Occipital lobe (tissue), 2 donors: ENCODE results near the gene FYB1. TPM values are rescaled to one million over a fixed set of nuclear protein-coding genes. Genes with fewer than 3 reads are reported as not detected.

Experiments
- DNase-seq: peaks from one replicate; lab custom pipeline; 2025; lab: John Stamatoyannopoulos, UW
- total RNA-seq: library from RNA; depleted of rRNA; stranded (reverse); fragments of >200 nt; gene quantifications from one replicate; pipeline ENCODE4 v1.2.3, GENCODE V29; 2014

The FYB1 gene
- total RNA-seq, 1 donor from 2014 or later: 1.4 TPM

DNA sequence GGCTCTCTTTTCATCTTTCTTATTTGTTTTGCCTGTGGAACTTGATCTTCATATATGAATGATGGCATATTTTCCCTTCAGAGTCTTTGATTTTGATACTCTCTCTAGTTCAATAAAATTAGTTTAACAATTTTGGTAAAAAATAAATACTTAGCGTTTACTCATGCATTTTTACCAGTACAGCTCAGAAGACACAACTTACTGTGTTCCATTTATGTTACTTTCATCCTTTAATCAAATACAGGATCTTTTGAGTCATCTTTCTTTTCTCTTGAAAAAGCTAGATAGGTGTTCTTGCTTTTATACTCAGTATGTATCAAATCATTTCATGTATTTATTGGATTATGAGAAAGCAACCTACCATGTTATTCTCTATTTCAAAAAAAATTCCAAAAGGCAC lies 98.0 kb downstream of the FYB1 start:
- DNase-seq: no peak

DNA sequence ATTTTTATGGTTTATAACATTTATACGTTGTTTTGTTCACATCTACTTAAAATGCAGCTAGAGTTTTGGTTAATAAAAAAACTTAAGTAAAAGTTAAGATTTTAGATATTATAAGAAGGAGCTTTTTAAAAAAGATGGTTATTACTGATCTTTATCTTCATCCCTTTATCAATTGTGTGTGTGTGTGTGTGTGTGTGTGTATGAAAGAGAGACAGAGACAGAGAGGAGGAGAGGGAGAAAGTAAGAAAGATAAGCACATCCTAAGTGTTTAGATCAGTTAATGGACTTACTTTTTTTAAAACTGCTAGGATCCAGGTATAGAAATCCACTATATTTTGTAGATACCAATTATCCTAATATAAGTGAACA lies 99.3 kb downstream of the FYB1 start:
- no peak for DNase-seq

DNA sequence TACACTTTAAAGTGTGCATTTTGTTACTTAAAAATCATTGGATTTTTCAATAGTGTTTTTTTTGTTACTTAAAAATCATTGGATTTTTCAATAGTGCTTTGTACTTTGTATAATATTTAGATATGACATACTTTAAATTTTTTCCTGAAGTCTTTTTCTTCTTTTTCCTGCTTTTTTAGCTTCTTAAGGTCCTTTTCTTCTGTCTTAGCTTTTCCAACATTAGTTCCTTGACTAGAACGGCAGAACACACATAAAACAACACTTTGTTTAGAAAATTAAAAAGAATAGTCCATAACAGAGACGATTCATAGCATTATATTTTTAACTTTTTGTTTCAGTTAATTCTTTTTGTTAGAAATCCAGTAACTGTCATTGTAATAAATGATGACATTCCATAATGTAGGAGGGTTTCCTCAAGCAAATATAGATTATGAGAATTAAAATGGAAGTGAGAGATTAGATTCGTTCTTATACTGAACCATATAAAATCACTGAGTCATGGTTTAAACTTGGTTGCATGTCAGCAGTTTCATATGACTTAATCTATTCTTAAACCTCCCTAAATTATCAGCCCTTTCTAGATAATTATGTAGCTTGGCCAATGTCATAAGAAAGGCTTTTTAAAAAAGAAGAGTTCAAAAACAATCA lies 99.8 kb downstream of the FYB1 start:
- no peak for DNase-seq

DNA sequence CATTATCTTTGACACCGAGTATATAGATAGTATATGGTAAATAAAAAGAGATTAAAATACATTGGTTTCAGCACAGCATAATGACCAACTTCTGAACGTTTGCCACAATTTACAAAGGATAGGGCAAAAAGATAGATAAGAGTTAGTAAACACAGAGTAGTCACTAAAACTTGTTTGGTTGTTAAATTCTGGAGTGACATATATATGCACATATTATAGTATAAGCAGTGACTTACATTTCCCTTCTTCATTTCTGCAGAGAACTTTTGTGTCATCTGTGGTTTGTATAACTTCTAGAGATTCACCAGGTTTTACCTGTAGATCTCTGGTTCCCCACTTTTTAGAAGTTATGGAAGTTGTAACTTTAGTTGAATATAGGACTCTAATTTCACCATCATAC lies 100.7 kb downstream of the FYB1 start:
- no peak for DNase-seq

DNA sequence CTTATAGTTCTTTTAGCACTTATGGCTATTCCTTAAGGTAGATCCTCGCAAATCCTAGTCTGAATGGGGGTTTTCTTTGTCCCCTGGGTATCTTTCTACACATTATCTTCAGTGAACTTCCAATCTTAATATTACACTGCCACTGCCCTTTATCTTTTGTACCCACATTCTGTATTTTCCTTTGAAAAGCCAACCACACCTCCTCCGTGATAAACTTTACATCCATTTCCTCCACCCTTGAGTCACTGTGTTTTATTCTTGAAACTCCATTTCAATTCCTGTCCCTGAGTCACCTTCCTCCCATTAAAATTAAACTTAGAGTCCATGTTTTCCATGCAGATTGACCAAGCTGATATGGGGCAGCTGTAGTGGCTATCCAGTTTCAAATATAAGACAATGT lies 102.0 kb downstream of the FYB1 start:
- no peak for DNase-seq

DNA sequence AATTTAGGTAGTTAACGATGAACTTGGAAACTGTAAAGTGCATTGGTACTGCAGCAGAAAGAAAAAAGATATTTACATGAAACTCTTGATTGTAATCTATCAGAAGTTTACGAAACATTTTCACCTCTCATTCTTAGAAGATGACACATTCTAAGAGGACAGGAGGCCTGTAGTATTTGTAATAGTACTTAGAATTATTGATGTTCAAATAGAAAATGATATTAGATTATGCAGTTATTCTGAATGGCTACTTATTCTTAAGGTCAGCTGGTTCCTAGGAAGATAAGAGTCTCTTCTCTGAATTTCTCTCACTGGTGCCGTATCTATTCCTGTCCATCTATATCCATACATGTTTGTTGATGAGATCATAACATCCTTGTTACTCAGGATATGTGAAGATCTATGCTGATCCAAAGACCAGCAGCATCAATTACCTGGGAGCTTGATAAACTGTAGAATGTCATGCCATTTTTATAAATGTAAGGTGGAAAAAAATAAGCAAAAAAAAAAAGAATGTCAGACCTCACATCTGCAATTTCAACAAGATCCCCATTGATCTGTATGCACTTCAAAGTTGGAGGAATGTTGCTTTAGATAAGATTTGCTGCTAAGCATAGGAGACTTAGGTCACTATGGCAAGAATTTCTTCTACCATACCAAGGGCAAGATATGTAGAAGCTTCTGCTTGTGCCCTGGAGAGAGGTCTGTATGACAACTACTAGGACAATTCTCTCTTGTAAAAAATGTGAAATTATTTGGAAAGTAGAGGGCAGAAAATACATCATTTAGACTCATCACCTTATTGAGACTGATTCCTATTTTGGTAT lies 102.8 kb downstream of the FYB1 start:
- DNase-seq: no peak

DNA sequence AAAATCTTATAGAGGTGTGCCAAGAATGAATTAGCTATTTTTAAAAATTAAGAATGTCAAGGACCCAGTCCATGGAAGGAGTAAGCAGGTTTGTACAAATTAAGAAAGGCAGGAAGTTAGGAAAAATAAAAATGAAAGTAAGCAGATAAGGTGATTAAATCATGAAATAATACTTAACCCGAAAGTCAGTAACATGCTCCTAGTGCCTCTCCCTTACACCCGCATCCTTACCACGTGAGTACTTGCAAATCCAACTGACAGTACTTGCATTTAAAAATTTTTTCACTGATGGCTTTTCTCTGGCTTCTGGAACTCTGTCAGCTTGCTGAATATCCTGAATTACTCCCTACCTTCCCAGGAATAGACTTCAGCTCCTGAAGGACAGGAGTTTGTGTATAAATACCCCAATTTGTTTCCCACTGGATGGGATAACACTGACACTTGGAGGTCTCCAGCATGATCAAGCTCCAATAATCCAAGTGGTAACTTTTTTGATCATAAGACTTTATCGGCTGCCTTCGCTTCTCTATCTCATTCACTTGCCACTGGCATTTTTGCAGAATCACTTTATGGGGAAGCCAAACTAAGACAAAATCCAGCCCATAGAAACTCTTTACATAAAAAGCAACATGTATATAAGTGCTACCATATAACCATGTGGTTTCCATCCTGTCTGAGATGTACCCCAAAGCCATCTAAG lies 103.6 kb downstream of the FYB1 start:
- no peak for DNase-seq

DNA sequence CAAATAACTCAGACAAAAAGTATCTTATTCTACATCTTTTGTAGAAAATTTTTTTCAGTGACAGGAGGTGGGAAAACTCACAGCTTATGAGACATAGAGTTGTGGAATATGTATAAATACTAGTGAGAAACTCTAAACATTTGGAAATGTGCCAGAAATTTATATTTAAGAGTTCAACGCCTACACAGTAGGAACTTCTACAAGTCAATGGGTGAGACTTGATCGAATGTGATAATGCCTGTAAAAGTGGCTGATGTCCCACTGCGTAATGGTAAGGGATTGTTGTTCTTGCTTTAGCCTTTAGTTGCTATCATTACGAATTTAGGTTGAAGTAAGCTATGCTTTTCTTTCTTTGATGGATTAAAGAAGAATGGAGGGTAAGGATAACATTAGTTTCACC lies 105.2 kb downstream of the FYB1 start:
- DNase-seq: no peak

DNA sequence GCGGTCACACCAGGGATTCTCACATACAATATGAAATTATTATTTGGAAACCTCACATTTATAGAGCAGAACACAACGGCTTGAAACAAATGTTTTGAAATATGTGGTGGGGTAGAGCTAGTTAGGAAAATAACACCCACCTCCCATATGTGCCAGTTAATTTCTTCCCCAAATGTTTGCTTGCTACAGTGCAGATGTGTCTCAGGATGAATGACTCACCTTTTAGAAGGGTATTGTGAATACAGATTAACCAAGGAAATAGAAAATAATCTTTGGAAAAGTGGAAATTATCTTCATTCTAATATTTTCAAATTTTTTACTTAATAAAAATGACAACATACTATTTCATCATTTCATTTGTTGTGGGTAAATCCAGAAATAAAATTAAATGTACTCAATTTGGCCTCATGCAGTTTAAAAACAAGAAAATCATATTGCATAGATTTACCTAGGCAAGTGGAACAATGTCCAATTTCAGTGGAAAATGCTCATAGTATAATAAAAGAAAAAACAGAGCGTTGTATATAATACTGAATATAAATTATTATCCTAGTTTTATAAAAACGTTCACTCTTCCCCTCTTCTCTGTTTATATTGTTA lies 105.9 kb downstream of the FYB1 start:
- no peak for DNase-seq

DNA sequence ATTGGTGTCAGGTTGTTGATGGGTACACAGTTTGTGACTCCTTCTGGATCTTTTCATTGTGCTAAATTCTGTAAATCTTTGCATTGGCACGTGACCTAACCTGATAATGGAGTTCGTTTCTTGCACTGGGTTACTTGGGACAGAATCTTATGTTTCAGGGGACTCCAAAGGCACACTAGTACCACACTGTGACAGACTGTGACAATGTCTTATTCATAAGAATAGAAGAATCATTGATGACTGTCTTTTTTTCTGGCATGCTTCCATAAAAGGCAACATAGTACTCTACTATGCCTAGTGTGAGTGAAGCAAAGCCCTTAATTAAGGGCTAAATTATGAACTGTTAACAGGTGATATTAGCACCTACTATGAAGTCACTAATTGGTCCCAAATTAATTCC lies 109.8 kb downstream of the FYB1 start:
- no peak for DNase-seq

DNA sequence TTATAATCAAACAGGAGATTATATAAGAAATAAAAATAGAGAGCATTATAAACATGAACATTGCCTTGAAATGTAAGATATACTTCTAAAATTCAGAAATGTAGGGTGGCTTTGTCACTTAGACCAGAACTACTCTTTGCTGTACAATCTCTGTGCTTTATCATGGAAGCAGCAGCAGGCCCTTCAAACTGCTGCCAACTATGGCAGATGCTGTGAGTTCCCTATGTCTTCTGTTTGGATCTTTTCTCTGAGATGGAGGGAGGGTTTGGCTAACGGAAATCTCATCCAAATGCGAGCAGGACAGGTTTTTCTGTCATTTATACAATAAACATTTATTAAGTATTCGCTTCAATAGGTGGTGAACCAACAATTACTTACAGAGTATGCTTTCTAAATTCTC lies 110.4 kb downstream of the FYB1 start:
- DNase-seq: no peak

DNA sequence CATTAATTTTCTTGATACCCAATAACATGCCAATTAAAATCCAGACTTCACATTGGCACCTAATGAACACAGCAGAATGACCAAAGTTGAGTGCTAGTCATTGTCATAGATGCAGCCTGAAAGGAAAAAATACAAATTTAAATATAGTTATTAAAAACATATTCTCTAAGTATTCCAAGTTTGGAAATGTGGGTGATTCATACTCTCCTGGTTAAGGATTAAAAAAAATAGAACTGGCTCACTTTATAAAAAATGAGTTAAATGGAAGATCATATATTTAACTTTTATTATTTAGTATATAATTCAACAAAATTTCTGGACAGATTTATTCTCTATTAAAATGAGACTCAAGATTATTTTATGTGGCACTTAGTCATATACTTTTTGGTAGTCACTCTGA lies 112.0 kb downstream of the FYB1 start:
- DNase-seq: no peak

DNA sequence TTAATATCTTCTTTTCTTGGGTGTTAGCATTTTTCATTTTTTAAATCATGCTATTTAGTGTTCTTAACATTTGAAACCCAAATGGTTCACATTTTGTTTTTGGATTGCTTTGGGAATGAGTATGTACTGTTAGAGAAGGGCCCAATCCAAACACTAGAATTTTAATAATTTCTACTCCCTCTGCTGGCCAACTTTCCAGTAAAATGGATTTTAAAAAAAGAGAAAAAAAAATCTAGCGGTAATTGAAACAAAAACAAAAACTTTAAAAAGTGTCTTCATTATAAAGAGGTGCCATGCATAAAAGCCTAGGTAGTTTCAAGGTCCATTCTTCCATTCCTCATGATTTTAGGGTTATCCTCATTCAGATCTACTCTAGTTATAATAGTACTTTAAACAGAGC lies 113.0 kb downstream of the FYB1 start:
- no peak for DNase-seq

DNA sequence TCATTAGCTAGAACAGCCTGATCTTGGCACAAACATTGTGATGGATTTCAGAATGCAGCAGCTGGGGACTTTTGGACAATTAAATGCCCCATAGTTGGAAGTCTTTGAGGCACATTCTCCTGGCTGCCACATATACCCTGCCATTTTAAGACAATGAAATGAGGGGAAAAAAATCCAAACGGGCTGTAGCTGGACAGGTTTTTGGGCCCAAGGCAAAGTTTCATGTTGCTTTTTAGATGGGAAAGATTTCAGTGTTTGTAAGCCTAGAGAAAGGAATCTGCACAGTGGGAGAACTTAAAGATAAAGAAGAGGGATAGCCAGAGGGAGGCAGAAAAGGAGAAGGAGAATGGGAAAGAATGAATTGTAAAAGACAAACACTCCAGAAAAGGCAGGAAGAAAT lies 115.1 kb downstream of the FYB1 start:
- no peak for DNase-seq

DNA sequence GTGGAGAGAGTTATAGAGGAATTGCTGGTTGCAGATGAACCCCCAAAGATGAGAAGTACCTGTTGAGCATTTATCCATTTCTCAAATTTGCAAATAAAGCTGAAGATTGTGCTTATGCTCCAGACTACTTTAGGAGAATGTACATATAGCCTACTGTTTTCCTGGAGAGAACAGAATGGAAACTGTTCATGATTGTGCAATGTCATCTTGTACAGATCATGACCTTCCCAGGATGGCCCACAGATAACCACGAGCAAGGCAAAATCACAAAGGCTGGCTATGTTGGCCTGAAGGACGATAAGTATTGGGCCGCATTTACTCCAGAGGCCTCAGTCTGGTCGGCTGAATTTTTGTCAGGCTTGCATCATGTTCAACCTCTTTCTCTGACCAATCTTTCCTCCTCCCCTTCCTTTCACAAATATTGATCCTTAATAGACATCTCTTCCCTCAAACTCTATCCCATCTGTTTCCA lies 116.6 kb downstream of the FYB1 start:
- DNase-seq: no peak

DNA sequence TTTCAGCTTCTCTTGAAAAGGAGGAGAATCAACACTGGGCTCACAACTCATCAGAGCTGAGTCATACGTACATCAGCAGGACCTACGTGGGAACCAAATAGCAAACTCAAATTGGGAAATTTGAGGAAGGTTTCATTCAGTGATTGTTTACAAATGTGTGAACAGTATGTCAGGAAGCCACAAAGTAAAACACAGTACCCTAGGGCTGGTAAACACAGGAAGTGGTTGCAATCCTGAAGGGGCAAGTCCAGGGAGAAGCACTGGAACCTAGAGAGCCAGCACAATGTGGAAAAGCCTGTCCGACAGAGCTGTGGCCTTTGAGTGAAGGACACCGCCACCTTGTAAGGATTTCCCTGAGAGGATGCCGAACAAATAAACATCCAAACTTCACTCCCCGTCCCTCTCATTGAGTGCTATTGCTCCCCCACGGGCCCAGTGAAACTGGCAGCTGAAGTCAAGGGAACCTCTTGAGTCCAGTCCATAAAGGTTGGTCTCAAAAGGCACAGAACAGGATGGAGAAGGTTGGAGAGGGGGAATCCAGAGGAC lies 118.4 kb downstream of the FYB1 start:
- DNase-seq: no peak

DNA sequence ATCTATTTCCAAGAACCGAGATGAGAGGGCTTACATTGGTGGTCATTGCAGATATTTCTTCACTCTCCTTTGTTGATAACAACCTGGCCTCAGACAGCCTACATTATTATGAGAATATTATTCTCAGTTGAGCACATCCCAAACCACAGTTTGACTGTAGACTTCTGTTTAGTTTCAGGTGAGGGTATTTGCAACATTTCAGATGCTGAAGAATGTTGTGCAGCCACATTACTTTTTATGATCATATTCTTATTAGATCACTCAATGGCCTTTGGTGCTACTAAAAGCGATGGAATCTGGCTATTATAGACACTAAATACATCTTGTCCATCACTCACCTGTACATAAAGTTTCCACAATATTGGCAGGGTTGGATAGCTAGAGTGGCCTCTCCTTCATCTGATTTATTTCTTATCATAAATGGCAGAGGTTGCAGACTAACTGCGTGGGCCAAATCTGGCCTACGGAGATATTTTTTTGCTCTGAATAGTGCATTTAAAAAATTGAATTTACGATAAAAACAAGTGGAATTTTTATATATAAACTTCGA lies 119.0 kb downstream of the FYB1 start:
- DNase-seq: no peak

DNA sequence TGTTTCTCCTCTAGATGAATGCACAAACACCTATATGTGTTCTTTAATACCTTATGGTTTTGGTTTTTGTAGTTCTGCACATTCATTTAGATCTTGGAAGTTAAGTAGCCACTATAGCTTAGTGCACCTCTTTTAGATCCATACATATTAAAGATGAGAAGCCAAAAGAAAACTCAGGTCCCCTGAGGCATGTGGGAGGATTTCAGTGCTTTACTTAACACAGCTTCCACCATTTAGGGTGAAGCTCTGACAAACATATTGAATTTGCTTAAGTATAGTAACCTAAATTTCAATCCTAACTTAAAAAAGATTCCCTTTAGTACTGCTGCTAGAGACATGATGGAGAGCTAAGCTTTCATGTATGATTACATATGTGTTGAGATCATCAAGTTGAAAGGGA lies 119.5 kb downstream of the FYB1 start:
- no peak for DNase-seq

DNA sequence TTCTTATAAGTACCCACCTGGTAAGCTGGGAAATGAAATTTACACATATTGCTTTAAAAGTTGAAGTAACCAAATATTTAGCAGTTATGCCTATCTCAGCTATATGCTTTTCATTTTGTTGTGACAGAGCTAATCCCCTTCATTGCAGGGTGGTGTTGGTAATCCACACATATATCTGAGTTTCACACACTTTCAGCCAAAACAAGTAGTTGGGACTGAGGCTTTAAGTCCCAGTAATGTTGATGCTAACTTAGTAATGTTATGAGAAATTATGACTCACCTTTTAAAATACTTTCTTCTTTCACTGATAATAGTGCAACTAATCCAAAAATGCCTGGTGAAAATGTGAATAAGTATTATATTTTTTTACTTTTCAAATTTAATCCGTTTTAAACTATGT lies 126.0 kb downstream of the FYB1 start:
- no peak for DNase-seq

DNA sequence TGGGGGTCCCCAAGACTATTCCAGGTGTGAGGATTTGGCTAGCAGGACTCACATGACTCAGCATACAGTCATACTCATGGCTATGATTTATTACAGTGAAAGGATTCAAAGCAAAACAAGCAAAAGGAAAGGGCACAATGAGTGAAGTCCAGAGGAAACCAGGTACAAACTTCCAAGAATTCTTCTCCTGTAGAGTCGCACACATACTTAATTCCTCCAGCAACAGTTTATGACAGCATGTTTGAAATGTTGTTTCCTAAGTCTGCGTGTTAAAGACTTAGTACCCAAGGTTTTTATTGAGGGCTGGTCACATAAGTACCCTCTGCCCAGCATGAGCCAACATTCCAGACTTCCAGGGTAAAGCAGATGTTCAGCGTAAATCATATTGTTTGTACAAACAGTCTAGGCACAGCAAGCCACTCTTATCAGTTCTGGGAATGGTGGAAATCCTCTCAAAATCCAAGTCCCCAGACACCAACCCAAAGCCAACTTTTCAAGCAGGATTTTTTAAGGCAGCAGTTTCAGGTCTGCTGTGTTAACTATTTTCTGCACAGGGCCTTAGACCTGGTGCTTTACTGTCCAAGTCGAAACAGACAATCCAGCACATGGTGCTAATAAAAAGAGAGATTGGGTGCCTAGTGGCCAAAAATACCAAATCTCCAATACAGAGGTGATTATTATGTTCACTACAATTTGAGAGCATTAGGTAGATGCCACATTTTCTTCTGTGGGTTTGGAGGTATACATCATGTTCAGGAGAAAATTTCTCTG lies 126.6 kb downstream of the FYB1 start:
- no peak for DNase-seq
